HG03175 (cell line): ENCODE results near the gene ALK.
A peak's percentile ranks its signal among the peaks of the same experiment; 100 is the strongest.

ENCODE experiments used
- ATAC-seq: cut with Tn5 transposase; IDR thresholded peaks from one replicate; pipeline ENCODE4 v1.9.1; 2021; ENCODE audit warnings: mild to moderate bottlenecking, moderate library complexity; ENCODE audit not compliant: unreplicated experiment

ALK gene

GRCh38 chr2:29724282-29724681, 197.1 kb downstream of the ALK start:
- ATAC-seq = no peak

GRCh38 chr2:29723255-29724001, 198.0 kb downstream of the ALK start:
- ATAC-seq = peak; percentile 85

GRCh38 chr2:29719639-29720038, 201.7 kb downstream of the ALK start:
- no peak for ATAC-seq

GRCh38 chr2:29718076-29718686, 203.2 kb downstream of the ALK start:
- no peak for ATAC-seq

- no peak for ATAC-seq
Measured at GRCh38 chr2:29715655-29716054, 205.7 kb downstream of the ALK start.

GRCh38 chr2:29714333-29714732, 207.1 kb downstream of the ALK start:
- ATAC-seq = no peak

GRCh38 chr2:29706171-29706720, 215.1 kb downstream of the ALK start:
- no peak for ATAC-seq

GRCh38 chr2:29705616-29706015, 215.8 kb downstream of the ALK start:
- no peak for ATAC-seq

- ATAC-seq = no peak
Measured at GRCh38 chr2:29703336-29703735, 218.1 kb downstream of the ALK start.

GRCh38 chr2:29702276-29702675, 219.1 kb downstream of the ALK start:
- ATAC-seq = no peak

GRCh38 chr2:29700560-29700959, 220.8 kb downstream of the ALK start:
- ATAC-seq = no peak

- no peak for ATAC-seq
Measured at GRCh38 chr2:29699045-29699444, 222.3 kb downstream of the ALK start.

- no peak for ATAC-seq
Measured at GRCh38 chr2:29698216-29698615, 223.2 kb downstream of the ALK start.

GRCh38 chr2:29697715-29698114, 223.7 kb downstream of the ALK start:
- no peak for ATAC-seq

GRCh38 chr2:29697181-29697580, 224.2 kb downstream of the ALK start:
- no peak for ATAC-seq

- no peak for ATAC-seq
Measured at GRCh38 chr2:29694741-29695140, 226.6 kb downstream of the ALK start.

- no peak for ATAC-seq
Measured at GRCh38 chr2:29691391-29691950, 229.9 kb downstream of the ALK start.

GRCh38 chr2:29689666-29690065, 231.7 kb downstream of the ALK start:
- no peak for ATAC-seq

GRCh38 chr2:29688429-29688828, 233.0 kb downstream of the ALK start:
- ATAC-seq = no peak

GRCh38 chr2:29687121-29687520, 234.3 kb downstream of the ALK start:
- no peak for ATAC-seq

- no peak for ATAC-seq
Measured at GRCh38 chr2:29676886-29677453, 244.4 kb downstream of the ALK start.

- ATAC-seq = no peak
Measured at GRCh38 chr2:29664578-29664977, 256.8 kb downstream of the ALK start.
